Activated CD4-positive, alpha-beta memory T cell treated with anti-CD3 and anti-CD28 coated beads for 36 hours (primary cell): Measurements from ENCODE around the gene MSH5. TPM values are rescaled to one million over a fixed set of nuclear protein-coding genes. Genes with fewer than 3 reads are reported as not detected.
"Not testable (repeated sequence)": the region's sequence is repeated elsewhere in the genome, so short reads cannot be mapped to it uniquely, and the experiment has no call there.

Experiments used
- CTCF ChIA-PET: fragments of 350-600 bp; sonication (Branson Sonifier 250); formaldehyde crosslinking; loops from one replicate; lab custom pipeline; 2021; ENCODE audit warnings: antibody characterized with exemption, inconsistent platforms; lab: Charles Lee
- POLR2A ChIA-PET: fragments of 350-600 bp; sonication (Branson Sonifier 250); formaldehyde crosslinking; loops from one replicate; lab custom pipeline; 2021; ENCODE audit warnings: antibody characterized with exemption; lab: Charles Lee
- DNase-seq: peaks from one replicate; pipeline ENCODE4 v3.0.0-alpha.2; 2020
- H3K27ac Mint-ChIP-seq: one replicate; pipeline ENCODE4 v1.8.0; 2021; ENCODE audit warnings: mixed read lengths
- H3K27me3 Mint-ChIP-seq: one replicate; pipeline ENCODE4 v1.8.0; 2021; ENCODE audit warnings: mixed read lengths
- H3K36me3 Mint-ChIP-seq: one replicate; pipeline ENCODE4 v1.8.0; 2021; ENCODE audit warnings: mixed read lengths
- H3K4me1 Mint-ChIP-seq: one replicate; pipeline ENCODE4 v1.8.0; 2021; ENCODE audit warnings: low read depth, mixed read lengths
- H3K4me3 Mint-ChIP-seq: one replicate; pipeline ENCODE4 v1.8.0; 2021; ENCODE audit warnings: mild to moderate bottlenecking, mixed read lengths
- H3K9me3 Mint-ChIP-seq: one replicate; pipeline ENCODE4 v1.8.0; 2021; ENCODE audit warnings: mixed read lengths
- intact Hi-C: fragments of 100-400 bp; cut with micrococcal nuclease; formaldehyde crosslinking; loops from one replicate; pipeline ENCODE4 v1.15.1; 2023
- microRNA-seq: library from miRNA; unstranded; fragments of <30 nt; microRNA quantifications from one replicate; pipeline ENCODE4 v1.2.0, GENCODE V29; 2022; ENCODE audit warnings: borderline number of aligned reads, borderline microRNAs expressed, borderline replicate concordance
- total RNA-seq, 2 experiments: library from RNA; stranded (reverse); gene quantifications; one replicate each; pipeline ENCODE4 v1.2.3, GENCODE V29; 2021

MSH5 gene
- total RNA-seq, 2 experiments from 2014 or later, result 80.9 to 83.8 TPM

GRCh38 chr6:31797588-31797987, 57.8 kb downstream of the MSH5 start:
- Mint-ChIP-seq H3K9me3 (no peaks in the 10 kb centered on the region), H3K4me1 (peaks cover 35% of the 10 kb centered on the region), H3K27me3 (no peaks in the 10 kb centered on the region), H3K4me3 (no peak overlapping the region), H3K36me3 (peaks cover 13% of the 10 kb centered on the region), H3K27ac (peak overlapping the region; percentile 80)
- ChIA-PET CTCF (interaction anchor here (0.7 to 0.9 kb wide), 3 partner anchors 8 to 40 kb away, joined by 3 to 4 read pairs (median 3); partner anchors contain the start of gene LSM2), POLR2A (interaction anchor here (0.9 kb wide), 1 partner anchor 38 kb away, joined by 3 read pairs; no protein-coding TSS in a partner anchor)
- intact Hi-C loops, result loop anchor here (2.0 kb wide), 1 partner anchor 15 kb away; no protein-coding TSS in a partner anchor
- peak; percentile 50 for DNase-seq

GRCh38 chr6:31799781-31800180, 60.0 kb downstream of the MSH5 start:
- no peak for DNase-seq

GRCh38 chr6:31801031-31801927, 61.5 kb downstream of the MSH5 start:
- H3K9me3 Mint-ChIP-seq, POLR2A ChIA-PET, DNase-seq, H3K27me3 Mint-ChIP-seq, intact Hi-C loops, H3K4me3 Mint-ChIP-seq: not testable (repeated sequence)
- peak overlapping the region; percentile 38 for H3K27ac Mint-ChIP-seq
- CTCF ChIA-PET, result interaction anchor here (0.6 to 0.7 kb wide), 2 partner anchors 89 to 316 kb away, joined by 3 to 4 read pairs; no protein-coding TSS in a partner anchor
- peaks cover 12% of the 10 kb centered on the region for H3K36me3 Mint-ChIP-seq
- H3K4me1 Mint-ChIP-seq, result peaks cover 36% of the 10 kb centered on the region

More at GRCh38 chr6:31799781-31800180, 60.0 kb downstream of the MSH5 start:
- H3K4me1 Mint-ChIP-seq, result peaks cover 31% of the 10 kb centered on the region
- CTCF ChIA-PET, result interaction anchor here (1.2 to 1.8 kb wide), 3 partner anchors 9 to 29 kb away, joined by 3 to 8 read pairs (median 3); no protein-coding TSS in a partner anchor
- intact Hi-C loops, result no loop called here
- no peak overlapping the region for H3K4me3 Mint-ChIP-seq
- no peaks in the 10 kb centered on the region for H3K9me3 Mint-ChIP-seq
- H3K27ac Mint-ChIP-seq, result no peak overlapping the region
- no peaks in the 10 kb centered on the region for H3K27me3 Mint-ChIP-seq
- POLR2A ChIA-PET, result interaction anchor here (0.8 kb wide), 1 partner anchor 37 kb away, joined by 3 read pairs; no protein-coding TSS in a partner anchor
- H3K36me3 Mint-ChIP-seq, result peaks cover 17% of the 10 kb centered on the region

GRCh38 chr6:31805939-31806469, 66.2 kb downstream of the MSH5 start:
- Mint-ChIP-seq H3K4me1 (peaks cover 26% of the 10 kb centered on the region), H3K4me3 (peak overlapping the region; percentile 86), H3K27me3 (no peaks in the 10 kb centered on the region), H3K9me3 (no peaks in the 10 kb centered on the region), H3K36me3 (peaks cover 14% of the 10 kb centered on the region), H3K27ac (peak overlapping the region; percentile 87)
- no peak for DNase-seq
- CTCF ChIA-PET, result interaction anchor here (0.6 to 2.5 kb wide), 12 partner anchors 8 to 224 kb away, joined by 3 to 30 read pairs (median 5); partner anchors contain the start of genes HSPA1A, HSPA1L and VARS1
- POLR2A ChIA-PET, result interaction anchor here (0.9 to 2.4 kb wide), 10 partner anchors 9 to 231 kb away, joined by 3 to 20 read pairs (median 4); partner anchors contain the start of genes ABHD16A, HSPA1A, HSPA1B and HSPA1L
- intact Hi-C loops, result loop anchor here (1.0 to 2.0 kb wide), 2 partner anchors 10 to 17 kb away; no protein-coding TSS in a partner anchor

- peak within 1 kb of the TSS; percentile 86 for H3K4me3 Mint-ChIP-seq
- H3K4me1 Mint-ChIP-seq, result peaks cover 30% of the 10 kb centered on the region
- H3K27me3 Mint-ChIP-seq, result no peaks in the 10 kb centered on the region
- peaks cover 12% of the 10 kb centered on the region for H3K36me3 Mint-ChIP-seq
- intact Hi-C loops, result loop anchor here (1.0 to 2.0 kb wide), 2 partner anchors 10 to 16 kb away; no protein-coding TSS in a partner anchor
- peak within 1 kb of the TSS; percentile 87 for H3K27ac Mint-ChIP-seq
- DNase-seq, result peak; percentile 98
- CTCF ChIA-PET, result interaction anchor here (0.6 to 2.5 kb wide), 22 partner anchors 8 to 256 kb away, joined by 3 to 30 read pairs (median 4); partner anchors contain the start of genes ABHD16A, HSPA1A, HSPA1B and HSPA1L
- no peaks in the 10 kb centered on the region for H3K9me3 Mint-ChIP-seq
- POLR2A ChIA-PET, result interaction anchor here (0.9 to 2.4 kb wide), 13 partner anchors 9 to 232 kb away, joined by 3 to 20 read pairs (median 5); partner anchors contain the start of genes ABHD16A, HSPA1A, HSPA1B and HSPA1L
Observed at GRCh38 chr6:31806470-31807272, 66.9 kb downstream of the MSH5 start, which contains the start of gene LSM2. LSM2 (minus strand) TSS chr6:31806966; CDS start chr6:31806757, 209 bp downstream.

- DNase-seq, H3K36me3 Mint-ChIP-seq, intact Hi-C loops, H3K27me3 Mint-ChIP-seq, POLR2A ChIA-PET, H3K27ac Mint-ChIP-seq, H3K4me3 Mint-ChIP-seq, H3K9me3 Mint-ChIP-seq: not testable (repeated sequence)
- H3K4me1 Mint-ChIP-seq, result peaks cover 41% of the 10 kb centered on the region
- CTCF ChIA-PET, result interaction anchor here (2.1 kb wide), 1 partner anchor 19 kb away, joined by 7 read pairs; the partner anchor contains the start of gene HSPA1B
Observed at GRCh38 chr6:31808599-31808998, 68.8 kb downstream of the MSH5 start.

- Mint-ChIP-seq H3K27me3 (no peaks in the 10 kb centered on the region), H3K9me3 (no peaks in the 10 kb centered on the region), H3K27ac (peak overlapping the region; percentile 95), H3K4me3 (peak overlapping the region; percentile 63), H3K36me3 (peaks cover 3% of the 10 kb centered on the region), H3K4me1 (peaks cover 39% of the 10 kb centered on the region)
- CTCF ChIA-PET, result interaction anchor here (0.6 kb wide), 1 partner anchor 16 kb away, joined by 3 read pairs; the partner anchor contains the start of gene VARS1
- no peak for DNase-seq
- POLR2A ChIA-PET, result interaction anchor here (0.6 to 3.9 kb wide), 6 partner anchors 15 to 243 kb away, joined by 3 to 26 read pairs (median 9); partner anchors contain the start of genes CLIC1, HSPA1B and VARS1
- intact Hi-C loops, result loop anchor here (2.0 kb wide), 3 partner anchors 15 to 73 kb away; partner anchors contain the start of gene HSPA1B
Observed at GRCh38 chr6:31811645-31812044, 71.8 kb downstream of the MSH5 start.

Small RNAs within 50 kb of the gene (microRNA-seq; reads per million reads assigned to microRNA genes)
- not detected for gene MIR4646

Other genes starting within 250 kb of the MSH5 start
- 10 to 100 TPM; 21.1 to 23.2 TPM for gene MICB, start 241.9 kb upstream of the MSH5 start, total RNA-seq
- not detected for gene MCCD1, start 211.0 kb upstream of the MSH5 start, total RNA-seq
- gene DDX39B, start 198.0 kb upstream of the MSH5 start, total RNA-seq, result 100 to 1,000 TPM; 538 to 547 TPM
- 1 to 10 TPM; 1.4 to 1.6 TPM for gene ATP6V1G2, start 193.4 kb upstream of the MSH5 start, total RNA-seq
- gene NFKBIL1, start 192.4 kb upstream of the MSH5 start, total RNA-seq, result 10 to 100 TPM; 18.5 to 21.5 TPM
- gene LTA, start 167.7 kb upstream of the MSH5 start, total RNA-seq, result 100 to 1,000 TPM; 696 to 733 TPM
- gene TNF, start 164.4 kb upstream of the MSH5 start, total RNA-seq, result 100 to 1,000 TPM; 165 to 167 TPM
- gene LTB, start 157.6 kb upstream of the MSH5 start, total RNA-seq, result 100 to 1,000 TPM; 161 to 164 TPM
- 10 to 100 TPM; 15.7 to 16.9 TPM for gene LST1, start 153.7 kb upstream of the MSH5 start, total RNA-seq
- gene NCR3, start 147.0 kb upstream of the MSH5 start, total RNA-seq, result 10 to 100 TPM; 11.7 to 12.2 TPM
- gene AIF1, start 124.8 kb upstream of the MSH5 start, total RNA-seq, result 10 to 100 TPM; 26.1 to 29.0 TPM
- gene PRRC2A, start 119.3 kb upstream of the MSH5 start, total RNA-seq, result 100 to 1,000 TPM; 246 to 257 TPM
- 100 to 1,000 TPM; 351 to 354 TPM for gene BAG6, start 87.3 kb upstream of the MSH5 start, total RNA-seq
- gene APOM, start 84.1 kb upstream of the MSH5 start, total RNA-seq, result 1 to 10 TPM; 2.9 to 3.1 TPM
- gene C6orf47, start 79.2 kb upstream of the MSH5 start, total RNA-seq, result 10 to 100 TPM; 15.8 to 16.9 TPM
- 10 to 100 TPM; 31.6 to 32.3 TPM for gene GPANK1, start 75.0 kb upstream of the MSH5 start, total RNA-seq
- 100 to 1,000 TPM; 227 to 234 TPM for gene CSNK2B, start 73.9 kb upstream of the MSH5 start, total RNA-seq
- gene LY6G5B, start 70.0 kb upstream of the MSH5 start, total RNA-seq, result 10 to 100 TPM in 1 of 2 experiments, 1 to 10 TPM in 1; 9.2 to 11.6 TPM
- gene LY6G5C, start 58.9 kb upstream of the MSH5 start, total RNA-seq, result 1 to 10 TPM; 1.4 to 1.8 TPM
- gene ABHD16A, start 36.7 kb upstream of the MSH5 start, total RNA-seq, result 10 to 100 TPM; 29.1 to 29.6 TPM
- gene LY6G6F, start 33.1 kb upstream of the MSH5 start, total RNA-seq, result not detected
- gene LY6G6D, start 24.7 kb upstream of the MSH5 start, total RNA-seq, result not detected
- gene LY6G6C, start 18.3 kb upstream of the MSH5 start, total RNA-seq, result not detected
- gene MPIG6B, start 16.6 kb upstream of the MSH5 start, total RNA-seq, result not detected
- 1 to 10 TPM; 6.2 to 6.6 TPM for gene DDAH2, start 10.7 kb upstream of the MSH5 start, total RNA-seq
- gene CLIC1, start 3.5 kb upstream of the MSH5 start, total RNA-seq, result 100 to 1,000 TPM; 430 to 442 TPM
- gene SAPCD1, start 22.7 kb downstream of the MSH5 start, total RNA-seq, result 10 to 100 TPM; 11.3 to 13.2 TPM
- gene VWA7, start 37.3 kb downstream of the MSH5 start, total RNA-seq, result 1 to 10 TPM; 2.0 to 2.1 TPM
- 100 to 1,000 TPM; 141 to 153 TPM for gene VARS1, start 55.7 kb downstream of the MSH5 start, total RNA-seq
- 100 to 1,000 TPM; 142 to 143 TPM for gene LSM2, start 67.0 kb downstream of the MSH5 start, total RNA-seq
- gene HSPA1L, start 75.3 kb downstream of the MSH5 start, total RNA-seq, result 1 to 10 TPM; 2.0 TPM
- gene HSPA1A, start 75.5 kb downstream of the MSH5 start, total RNA-seq, result 10 to 100 TPM; 68.5 to 69.9 TPM
- gene HSPA1B, start 87.7 kb downstream of the MSH5 start, total RNA-seq, result 10 to 100 TPM; 59.5 to 62.3 TPM
- gene NEU1, start 122.8 kb downstream of the MSH5 start, total RNA-seq, result 10 to 100 TPM; 13.0 to 13.4 TPM
- gene SLC44A4, start 139.0 kb downstream of the MSH5 start, total RNA-seq, result under 1 TPM in 1 of 2 experiments, not detected in 1; 0.17 TPM
- 10 to 100 TPM; 45.5 to 46.0 TPM for gene EHMT2, start 157.7 kb downstream of the MSH5 start, total RNA-seq
- gene ZBTB12, start 162.1 kb downstream of the MSH5 start, total RNA-seq, result 1 to 10 TPM; 1.8 to 2.0 TPM
- 1 to 10 TPM in 1 of 2 experiments, under 1 TPM in 1; 0.97 to 1.0 TPM for gene C2, start 187.7 kb downstream of the MSH5 start, total RNA-seq
- gene CFB, start 206.1 kb downstream of the MSH5 start, total RNA-seq, result under 1 TPM; 0.76 to 0.82 TPM
- 10 to 100 TPM; 87.1 to 89.0 TPM for gene NELFE, start 219.0 kb downstream of the MSH5 start, total RNA-seq
- 100 to 1,000 TPM in 1 of 2 experiments, 10 to 100 TPM in 1; 95.7 to 101 TPM for gene SKIC2, start 219.2 kb downstream of the MSH5 start, total RNA-seq
- 10 to 100 TPM; 10.8 to 12.3 TPM for gene DXO, start 232.1 kb downstream of the MSH5 start, total RNA-seq
- 1 to 10 TPM; 4.5 to 4.8 TPM for gene C4A, start 242.1 kb downstream of the MSH5 start, total RNA-seq